ENCODE data around the gene NEURL1B.

The NEURL1B gene

DNA sequence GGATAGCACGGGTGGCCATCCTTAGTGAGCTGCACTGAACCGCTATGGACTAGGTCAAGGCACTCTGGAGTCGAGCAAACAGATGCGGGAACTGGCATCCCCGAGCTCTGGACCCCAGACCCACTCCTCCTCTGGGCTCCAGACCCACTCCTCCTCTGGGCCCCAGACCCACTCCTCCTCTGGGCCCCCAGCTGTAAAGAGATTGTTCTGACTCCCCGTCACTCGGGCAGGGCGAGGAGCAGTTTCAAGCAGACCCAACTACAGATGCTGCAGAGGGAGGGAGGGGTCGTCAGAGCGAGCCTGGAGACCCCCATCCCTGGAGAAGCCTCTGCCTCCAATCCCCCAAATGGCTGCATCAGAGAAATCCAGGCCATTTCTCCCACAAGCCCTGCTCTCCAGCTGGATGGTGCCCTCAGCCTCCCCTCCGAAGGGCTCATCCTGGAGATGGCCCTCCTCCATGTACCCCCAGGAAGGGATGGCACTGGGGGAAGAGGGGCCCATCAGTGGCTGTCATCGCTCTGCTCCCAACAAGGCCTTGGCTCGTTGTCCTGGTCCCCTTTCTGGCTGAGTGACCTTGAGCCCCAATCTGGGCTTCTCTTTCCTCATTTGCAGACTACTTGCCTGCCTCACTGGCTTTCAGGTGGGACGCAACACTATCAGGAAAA lies 91.3 kb downstream of the NEURL1B start:
- no peak for DNase-seq (ENCODE audit: low read depth in 3 of 3)

GRCh38 chr5:172733131-172733973 lies 92.3 kb downstream of the NEURL1B start:
- DNase-seq (ENCODE audit: low read depth in 3 of 3): no peak

GRCh38 chr5:172733974-172734346 lies 92.9 kb downstream of the NEURL1B start:
- DNase-seq (ENCODE audit: low read depth in 3 of 3): no peak

DNA sequence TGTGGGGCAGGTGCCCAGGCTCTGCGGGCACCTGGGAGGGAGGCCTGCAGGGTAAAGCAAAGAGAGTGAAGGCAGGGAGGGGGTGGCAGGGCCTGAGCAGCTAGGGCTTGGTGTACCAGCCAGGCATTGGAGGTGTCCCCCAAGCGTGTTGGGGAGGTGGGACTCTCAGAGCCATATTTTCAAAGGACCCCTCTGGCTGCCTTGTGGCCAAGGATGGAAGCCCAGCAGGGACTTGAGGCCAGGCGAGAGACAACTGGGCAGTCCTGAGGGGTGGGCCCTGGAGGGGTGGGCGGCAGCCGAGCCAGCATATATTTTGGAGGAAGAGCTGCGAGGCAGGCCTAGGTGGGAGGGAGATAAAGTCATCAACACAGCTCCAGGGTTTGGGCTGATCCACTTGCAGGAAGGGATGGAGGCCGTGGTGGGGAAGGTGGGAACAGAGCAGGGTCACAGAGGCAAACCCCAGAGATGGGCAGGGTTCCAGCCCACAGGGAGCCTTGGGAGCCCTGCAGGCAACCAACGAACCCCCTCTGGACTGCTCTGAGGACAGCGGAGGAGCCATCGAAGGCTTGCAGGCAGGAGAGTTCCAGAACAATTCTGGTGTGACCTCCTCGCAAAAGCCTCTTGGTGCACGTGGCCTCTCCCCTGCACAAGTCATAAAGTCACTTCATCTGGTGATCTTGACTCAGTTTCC lies 94.2 kb downstream of the NEURL1B start:
- DNase-seq (ENCODE audit: low read depth in 3 of 3): no peak

GRCh38 chr5:172736508-172737135 lies 95.6 kb downstream of the NEURL1B start:
- no peak for DNase-seq (ENCODE audit: low read depth in 3 of 3)

- no peak for DNase-seq (ENCODE audit: low read depth in 3 of 3)
These were observed 98.3 kb downstream of the NEURL1B start for GRCh38 chr5:172739375-172739774.

GRCh38 chr5:172740428-172741205 lies 99.6 kb downstream of the NEURL1B start:
- DNase-seq (ENCODE audit: low read depth in 3 of 3): no peak
